ENCODE data around the gene WFDC11.
"Not testable (repeated sequence)": the region's sequence is repeated elsewhere in the genome, so short reads cannot be mapped to it uniquely, and the experiment has no call there.

The WFDC11 gene

GRCh38 chr20:45651726-45652125 is 18.3 kb downstream of the WFDC11 start:
- not testable (repeated sequence) for H3K4me3 ChIP-seq (ENCODE audit: low read length); H3K4me1 ChIP-seq (ENCODE audit: insufficient read depth, low read length); H3K9ac ChIP-seq (ENCODE audit: low read depth, low read length); H3K27ac ChIP-seq (ENCODE audit: low read depth, low read length); H3K36me3 ChIP-seq (ENCODE audit: insufficient read depth, low read length); H3K27me3 ChIP-seq (ENCODE audit: insufficient read depth, low read length)
- H3K9me3 ChIP-seq (ENCODE audit: insufficient read depth, low read depth, low read length), result peaks cover 21% of the 10 kb centered on the region
- WGBS, result 88% methylated on average over 7 of the region's 7 CpGs

DNA sequence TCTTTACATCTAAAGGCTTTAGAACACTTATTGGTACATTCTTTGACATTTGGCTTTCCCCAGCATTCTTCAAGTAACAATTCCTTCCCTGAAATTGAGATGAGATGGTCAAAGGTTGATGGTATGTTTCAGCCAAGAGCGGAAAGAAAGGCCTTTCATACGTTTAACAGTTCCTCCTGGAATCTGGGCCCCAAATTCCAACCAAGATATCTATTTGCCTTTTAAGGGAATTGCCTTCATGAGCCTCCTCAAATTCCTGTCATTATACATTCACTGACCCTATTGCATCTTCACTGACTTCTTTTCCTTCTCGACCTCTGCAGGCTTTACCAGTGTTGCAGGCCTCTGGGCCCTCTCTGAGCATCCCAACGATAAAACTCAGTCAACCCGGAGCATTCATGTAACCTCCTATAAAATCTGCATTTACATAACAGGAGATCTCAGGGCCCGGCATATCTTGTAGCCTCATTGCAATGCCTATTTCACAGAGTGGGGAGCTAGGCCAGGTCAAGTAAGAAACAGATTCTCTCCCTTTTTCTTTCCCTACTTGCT is 20.7 kb downstream of the WFDC11 start:
- no peak overlapping the region for H3K4me3 ChIP-seq (ENCODE audit: low read length)
- H3K9ac ChIP-seq (ENCODE audit: low read depth, low read length), result no peak overlapping the region
- WGBS, result 76% methylated on average over 6 of the region's 6 CpGs
- peak overlapping the region; percentile 32; the same call in 1 of the 2 replicates for H3K27ac ChIP-seq (ENCODE audit: low read depth, low read length)
- no peaks in the 10 kb centered on the region for H3K27me3 ChIP-seq (ENCODE audit: insufficient read depth, low read length)
- peaks cover 5% of the 10 kb centered on the region; the same call in 1 of the 2 replicates for H3K4me1 ChIP-seq (ENCODE audit: insufficient read depth, low read length)
- H3K36me3 ChIP-seq (ENCODE audit: insufficient read depth, low read length), result no peaks in the 10 kb centered on the region
- peaks cover 22% of the 10 kb centered on the region for H3K9me3 ChIP-seq (ENCODE audit: insufficient read depth, low read depth, low read length)

- Histone ChIP-seq H3K4me1 (ENCODE audit: insufficient read depth, low read length) (peaks cover 5% of the 10 kb centered on the region; the same call in 1 of the 2 replicates), H3K27me3 (ENCODE audit: insufficient read depth, low read length) (no peaks in the 10 kb centered on the region), H3K36me3 (ENCODE audit: insufficient read depth, low read length) (no peaks in the 10 kb centered on the region), H3K9me3 (ENCODE audit: insufficient read depth, low read depth, low read length) (peaks cover 22% of the 10 kb centered on the region), H3K4me3 (ENCODE audit: low read length) (no peak overlapping the region), H3K9ac (ENCODE audit: low read depth, low read length) (no peak overlapping the region), H3K27ac (ENCODE audit: low read depth, low read length) (no peak overlapping the region)
- 91% methylated on average over 1 of the region's 1 CpG for WGBS
Measured at GRCh38 chr20:45647441-45648050, 22.5 kb downstream of the WFDC11 start.

DNA sequence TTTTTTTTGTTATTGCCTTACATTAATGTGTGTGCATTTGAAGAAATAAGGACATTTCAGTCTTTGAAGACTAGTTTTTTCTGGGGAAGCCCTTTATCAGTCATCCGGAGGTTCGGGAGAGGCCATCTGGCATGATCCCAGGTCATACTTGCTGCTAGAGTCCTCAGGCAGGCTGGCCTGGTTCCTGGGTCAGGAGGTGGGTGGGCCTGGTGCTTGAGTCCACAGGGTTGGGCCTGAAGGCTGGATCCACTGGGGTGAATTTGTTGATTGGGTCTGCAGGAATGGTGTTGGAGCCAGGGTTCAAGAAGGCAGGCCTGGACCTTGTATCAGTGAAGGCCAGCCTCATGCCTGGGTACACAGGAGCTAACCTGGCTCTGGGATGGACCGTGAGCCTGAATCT is 23.2 kb downstream of the WFDC11 start:
- H3K27ac ChIP-seq (ENCODE audit: low read depth, low read length), result no peak overlapping the region
- H3K9me3 ChIP-seq (ENCODE audit: insufficient read depth, low read depth, low read length), result peaks cover 21% of the 10 kb centered on the region
- H3K9ac ChIP-seq (ENCODE audit: low read depth, low read length), result no peak overlapping the region
- no peaks in the 10 kb centered on the region for H3K27me3 ChIP-seq (ENCODE audit: insufficient read depth, low read length)
- 95% methylated on average over 3 of the region's 3 CpGs for WGBS
- H3K4me1 ChIP-seq (ENCODE audit: insufficient read depth, low read length), result peaks cover 5% of the 10 kb centered on the region; the same call in 1 of the 2 replicates
- no peaks in the 10 kb centered on the region for H3K36me3 ChIP-seq (ENCODE audit: insufficient read depth, low read length)
- H3K4me3 ChIP-seq (ENCODE audit: low read length), result no peak overlapping the region

DNA sequence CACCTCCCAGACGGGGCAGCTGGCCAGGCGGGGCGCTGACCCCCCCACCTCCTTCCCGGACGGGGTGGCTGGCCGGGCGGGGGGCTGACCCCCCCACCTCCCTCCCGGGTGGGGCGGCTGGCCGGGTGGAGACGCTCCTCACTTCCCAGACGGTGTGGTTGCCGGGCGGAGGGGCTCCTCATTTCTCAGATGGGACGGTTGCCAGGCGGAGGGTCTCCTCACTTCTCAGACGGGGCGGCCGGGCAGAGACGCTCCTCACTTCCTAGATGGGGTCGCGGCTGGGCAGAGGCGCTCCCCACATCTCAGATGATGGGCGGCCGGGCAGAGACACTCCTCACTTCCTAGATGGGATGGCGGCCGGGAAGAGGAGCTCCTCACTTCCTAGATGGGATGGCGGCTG is 24.2 kb downstream of the WFDC11 start:
- not testable (repeated sequence) for H3K36me3 ChIP-seq (ENCODE audit: insufficient read depth, low read length); H3K27me3 ChIP-seq (ENCODE audit: insufficient read depth, low read length); H3K9ac ChIP-seq (ENCODE audit: low read depth, low read length); H3K4me1 ChIP-seq (ENCODE audit: insufficient read depth, low read length); H3K27ac ChIP-seq (ENCODE audit: low read depth, low read length); H3K4me3 ChIP-seq (ENCODE audit: low read length)
- WGBS, result 87% methylated on average over 28 of the region's 28 CpGs
- peaks cover 12% of the 10 kb centered on the region; the same call in 1 of the 2 replicates for H3K9me3 ChIP-seq (ENCODE audit: insufficient read depth, low read depth, low read length)

GRCh38 chr20:45641076-45641475 is 29.0 kb downstream of the WFDC11 start:
- H3K27ac ChIP-seq (ENCODE audit: low read depth, low read length); H3K4me1 ChIP-seq (ENCODE audit: insufficient read depth, low read length); H3K4me3 ChIP-seq (ENCODE audit: low read length); H3K9me3 ChIP-seq (ENCODE audit: insufficient read depth, low read depth, low read length); H3K9ac ChIP-seq (ENCODE audit: low read depth, low read length); H3K36me3 ChIP-seq (ENCODE audit: insufficient read depth, low read length); H3K27me3 ChIP-seq (ENCODE audit: insufficient read depth, low read length): not testable (repeated sequence)
- 98% methylated on average over 24 of the region's 24 CpGs for WGBS

- Histone ChIP-seq H3K27ac (ENCODE audit: low read depth, low read length) (no peak overlapping the region), H3K9ac (ENCODE audit: low read depth, low read length) (no peak overlapping the region), H3K4me1 (ENCODE audit: insufficient read depth, low read length) (no peaks in the 10 kb centered on the region), H3K4me3 (ENCODE audit: low read length) (no peak overlapping the region), H3K36me3 (ENCODE audit: insufficient read depth, low read length) (no peaks in the 10 kb centered on the region), H3K27me3 (ENCODE audit: insufficient read depth, low read length) (no peaks in the 10 kb centered on the region), H3K9me3 (ENCODE audit: insufficient read depth, low read depth, low read length) (0 out of 2 replicates have a peak, but pooled peaks cover 2% of the 10 kb centered on the region)
- WGBS, result 95% methylated on average over 5 of the region's 5 CpGs
Measured at GRCh38 chr20:45639687-45640086, 30.4 kb downstream of the WFDC11 start.

GRCh38 chr20:45636513-45636912 is 33.5 kb downstream of the WFDC11 start:
- H3K4me1 ChIP-seq (ENCODE audit: insufficient read depth, low read length), result no peaks in the 10 kb centered on the region
- no peak overlapping the region for H3K9ac ChIP-seq (ENCODE audit: low read depth, low read length)
- no peak overlapping the region for H3K4me3 ChIP-seq (ENCODE audit: low read length)
- no peak overlapping the region for H3K27ac ChIP-seq (ENCODE audit: low read depth, low read length)
- no peaks in the 10 kb centered on the region for H3K36me3 ChIP-seq (ENCODE audit: insufficient read depth, low read length)
- WGBS, result 90% methylated on average over 1 of the region's 1 CpG
- no peaks in the 10 kb centered on the region for H3K27me3 ChIP-seq (ENCODE audit: insufficient read depth, low read length)
- 0 out of 2 replicates have a peak, but pooled peaks cover 2% of the 10 kb centered on the region for H3K9me3 ChIP-seq (ENCODE audit: insufficient read depth, low read depth, low read length)

GRCh38 chr20:45631184-45631583 is 38.9 kb downstream of the WFDC11 start, which contains the start of gene WFDC9:
TSS of gene WFDC9 (minus strand) at chr20:45631284. CDS start at chr20:45610181, 21,103 bp downstream.
- Histone ChIP-seq H3K27ac (ENCODE audit: low read depth, low read length) (no peak within 1 kb of the TSS), H3K9me3 (ENCODE audit: insufficient read depth, low read depth, low read length) (no peaks in the 10 kb centered on the region), H3K4me1 (ENCODE audit: insufficient read depth, low read length) (no peaks in the 10 kb centered on the region), H3K27me3 (ENCODE audit: insufficient read depth, low read length) (no peaks in the 10 kb centered on the region), H3K9ac (ENCODE audit: low read depth, low read length) (no peak within 1 kb of the TSS), H3K36me3 (ENCODE audit: insufficient read depth, low read length) (no peaks in the 10 kb centered on the region), H3K4me3 (ENCODE audit: low read length) (no peak within 1 kb of the TSS)
- 92% methylated on average over 4 of the region's 4 CpGs for WGBS

DNA sequence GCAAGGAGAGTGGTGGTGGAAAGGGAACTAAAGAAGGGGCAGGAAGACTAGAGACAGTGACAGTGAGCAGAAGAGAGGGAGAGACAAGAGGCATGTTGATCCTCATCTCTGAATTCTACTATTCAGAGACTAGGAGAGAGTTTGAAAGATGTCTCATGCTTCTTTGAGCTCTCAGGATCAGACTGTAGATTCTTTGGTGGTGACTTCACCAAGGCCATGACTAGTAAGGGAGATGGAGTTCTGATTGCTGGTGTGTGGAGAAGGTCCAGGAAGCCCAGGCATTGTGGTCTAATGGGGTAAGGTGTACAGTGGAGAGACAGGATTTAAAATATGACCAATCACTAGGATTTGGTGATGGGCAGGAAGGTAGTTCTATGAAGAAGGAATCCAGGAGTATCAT is 39.7 kb downstream of the WFDC11 start:
- Histone ChIP-seq H3K27me3 (ENCODE audit: insufficient read depth, low read length) (no peaks in the 10 kb centered on the region), H3K36me3 (ENCODE audit: insufficient read depth, low read length) (no peaks in the 10 kb centered on the region), H3K4me3 (ENCODE audit: low read length) (no peak overlapping the region), H3K9ac (ENCODE audit: low read depth, low read length) (no peak overlapping the region), H3K9me3 (ENCODE audit: insufficient read depth, low read depth, low read length) (no peaks in the 10 kb centered on the region), H3K27ac (ENCODE audit: low read depth, low read length) (no peak overlapping the region), H3K4me1 (ENCODE audit: insufficient read depth, low read length) (no peaks in the 10 kb centered on the region)

DNA sequence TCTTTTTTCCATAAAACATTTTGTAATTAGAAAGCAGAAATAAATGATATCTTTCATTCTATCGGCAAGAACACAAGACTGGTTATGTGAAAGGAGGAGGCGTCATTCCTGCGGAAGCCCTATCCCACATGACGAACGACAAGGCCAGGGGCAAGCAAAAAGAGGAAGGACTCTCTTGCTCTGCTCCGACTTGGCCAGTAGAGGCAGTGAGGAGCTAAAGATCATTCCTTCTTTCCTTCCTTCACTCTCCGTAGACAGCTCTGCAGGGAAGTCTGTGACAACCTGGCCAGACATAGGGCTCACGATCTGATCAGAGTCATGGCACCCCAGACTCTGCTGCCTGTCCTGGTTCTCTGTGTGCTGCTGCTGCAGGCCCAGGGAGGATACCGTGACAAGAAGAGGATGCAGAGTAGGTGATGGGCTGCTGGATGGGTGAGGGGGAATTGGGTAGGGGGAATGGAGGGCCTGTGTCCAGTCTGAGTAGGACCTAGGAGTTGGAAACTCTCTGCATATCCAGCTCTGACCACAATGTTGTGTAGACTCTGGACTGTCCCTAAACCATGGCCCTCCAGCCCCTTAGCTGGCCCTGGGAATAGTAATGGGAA is 40.4 kb downstream of the WFDC11 start, which contains the start of gene WFDC10A:
TSS of gene WFDC10A (plus strand) at position 244 of the 605 bp plus-strand sequence. CDS start at position 319, 75 bp downstream.
- no peak within 1 kb of the TSS for H3K27ac ChIP-seq (ENCODE audit: low read depth, low read length)
- H3K27me3 ChIP-seq (ENCODE audit: insufficient read depth, low read length), result no peaks in the 10 kb centered on the region
- H3K4me1 ChIP-seq (ENCODE audit: insufficient read depth, low read length), result no peaks in the 10 kb centered on the region
- no peaks in the 10 kb centered on the region for H3K9me3 ChIP-seq (ENCODE audit: insufficient read depth, low read depth, low read length)
- WGBS, result 20% methylated on average over 9 of the region's 9 CpGs
- no peak within 1 kb of the TSS for H3K9ac ChIP-seq (ENCODE audit: low read depth, low read length)
- no peak within 1 kb of the TSS for H3K4me3 ChIP-seq (ENCODE audit: low read length)
- H3K36me3 ChIP-seq (ENCODE audit: insufficient read depth, low read length), result no peaks in the 10 kb centered on the region
